ENCODE results near the gene KIAA0930. TPM values are rescaled to one million over a fixed set of nuclear protein-coding genes. Genes with fewer than 3 reads are reported as not detected.

Gene KIAA0930
- total RNA-seq, 3 donors from 2014 or later (not counting 1 experiment from before 2014, with no cell fraction given), result 32.6 to 39.1 (median 38.4) TPM

GRCh38 chr22:45208993-45209838, 31.5 kb downstream of the KIAA0930 start:
- H3K27me3 ChIP-seq (ENCODE audit: control insufficient read depth, insufficient read depth, low read length), result no peaks in the 10 kb centered on the region
- Mint-ChIP-seq H3K4me1 (peaks cover 6 to 7% of the 10 kb centered on the region in 2 donors), H3K4me3 (no peak overlapping the region), H3K27me3 (ENCODE audit: low read depth in 2 of 2) (no peaks in the 10 kb centered on the region), H3K36me3 (no peaks in the 10 kb centered on the region), H3K27ac (no peak overlapping the region), H3K9me3 (no peaks in the 10 kb centered on the region)
- intact Hi-C loops (cut with micrococcal nuclease), result no loop called here
- ATAC-seq (peak in 2 of 3 donors; percentile 21 to 24), DNase-seq (peak; percentile 30 to 47)
- H3K36me3 ChIP-seq (ENCODE audit: control insufficient read depth, insufficient read depth, low read length), result peaks cover 22% of the 10 kb centered on the region
- WGBS (ENCODE audit: insufficient coverage), result 90% methylated on average over 29 of the region's 29 CpGs
- H3K4me3 ChIP-seq (ENCODE audit: low read length), result no peak overlapping the region
- no peak overlapping the region for H3K27ac ChIP-seq (ENCODE audit: low read length)
- TF ChIP-seq, protein P1, sequence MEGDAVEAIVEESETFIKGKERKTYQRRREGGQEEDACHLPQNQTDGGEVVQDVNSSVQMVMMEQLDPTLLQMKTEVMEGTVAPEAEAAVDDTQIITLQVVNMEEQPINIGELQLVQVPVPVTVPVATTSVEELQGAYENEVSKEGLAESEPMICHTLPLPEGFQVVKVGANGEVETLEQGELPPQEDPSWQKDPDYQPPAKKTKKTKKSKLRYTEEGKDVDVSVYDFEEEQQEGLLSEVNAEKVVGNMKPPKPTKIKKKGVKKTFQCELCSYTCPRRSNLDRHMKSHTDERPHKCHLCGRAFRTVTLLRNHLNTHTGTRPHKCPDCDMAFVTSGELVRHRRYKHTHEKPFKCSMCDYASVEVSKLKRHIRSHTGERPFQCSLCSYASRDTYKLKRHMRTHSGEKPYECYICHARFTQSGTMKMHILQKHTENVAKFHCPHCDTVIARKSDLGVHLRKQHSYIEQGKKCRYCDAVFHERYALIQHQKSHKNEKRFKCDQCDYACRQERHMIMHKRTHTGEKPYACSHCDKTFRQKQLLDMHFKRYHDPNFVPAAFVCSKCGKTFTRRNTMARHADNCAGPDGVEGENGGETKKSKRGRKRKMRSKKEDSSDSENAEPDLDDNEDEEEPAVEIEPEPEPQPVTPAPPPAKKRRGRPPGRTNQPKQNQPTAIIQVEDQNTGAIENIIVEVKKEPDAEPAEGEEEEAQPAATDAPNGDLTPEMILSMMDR (IDR thresholded peaks at IDR 0.05), result peak; percentile 55
- H3K9me3 ChIP-seq (ENCODE audit: control insufficient read depth, insufficient read depth, low read length), result no peaks in the 10 kb centered on the region
- peaks cover 6% of the 10 kb centered on the region for H3K4me1 ChIP-seq (ENCODE audit: control insufficient read depth, insufficient read depth, low read length)

- H3K27ac ChIP-seq (ENCODE audit: low read length), result no peak overlapping the region
- Mint-ChIP-seq H3K27ac (no peak overlapping the region), H3K36me3 (no peaks in the 10 kb centered on the region), H3K4me1 (peaks cover 6% of the 10 kb centered on the region in 2 donors), H3K9me3 (no peaks in the 10 kb centered on the region), H3K4me3 (no peak overlapping the region), H3K27me3 (ENCODE audit: low read depth in 2 of 2) (no peaks in the 10 kb centered on the region)
- intact Hi-C loops (cut with micrococcal nuclease), result no loop called here
- peaks cover 27% of the 10 kb centered on the region for H3K36me3 ChIP-seq (ENCODE audit: control insufficient read depth, insufficient read depth, low read length)
- 85% methylated on average over 10 of the region's 10 CpGs for WGBS (ENCODE audit: insufficient coverage)
- no peaks in the 10 kb centered on the region for H3K9me3 ChIP-seq (ENCODE audit: control insufficient read depth, insufficient read depth, low read length)
- no peak overlapping the region for H3K4me3 ChIP-seq (ENCODE audit: low read length)
- TF ChIP-seq, protein P1 (IDR thresholded peaks at IDR 0.05), result no peak
- ATAC-seq (no peak), DNase-seq (no peak)
- H3K27me3 ChIP-seq (ENCODE audit: control insufficient read depth, insufficient read depth, low read length), result no peaks in the 10 kb centered on the region
- peaks cover 6% of the 10 kb centered on the region for H3K4me1 ChIP-seq (ENCODE audit: control insufficient read depth, insufficient read depth, low read length)
These were observed 32.0 kb downstream of the KIAA0930 start for GRCh38 chr22:45208696-45208992.

- Mint-ChIP-seq H3K27me3 (ENCODE audit: low read depth in 2 of 2) (no peaks in the 10 kb centered on the region), H3K4me3 (no peak overlapping the region), H3K36me3 (no peaks in the 10 kb centered on the region), H3K9me3 (no peaks in the 10 kb centered on the region), H3K4me1 (peaks cover under 1 to 6% of the 10 kb centered on the region in 2 donors), H3K27ac (no peak overlapping the region)
- Histone ChIP-seq H3K36me3 (ENCODE audit: control insufficient read depth, insufficient read depth, low read length) (peaks cover 29% of the 10 kb centered on the region), H3K9me3 (ENCODE audit: control insufficient read depth, insufficient read depth, low read length) (no peaks in the 10 kb centered on the region), H3K4me1 (ENCODE audit: control insufficient read depth, insufficient read depth, low read length) (peaks cover 3% of the 10 kb centered on the region), H3K27me3 (ENCODE audit: control insufficient read depth, insufficient read depth, low read length) (no peaks in the 10 kb centered on the region), H3K4me3 (ENCODE audit: low read length) (no peak overlapping the region), H3K27ac (ENCODE audit: low read length) (no peak overlapping the region)
- DNase-seq (no peak), ATAC-seq (no peak)
- intact Hi-C loops (cut with micrococcal nuclease), result no loop called here
- 93% methylated on average over 24 of the region's 24 CpGs for WGBS (ENCODE audit: insufficient coverage)
- TF ChIP-seq, protein P1 (IDR thresholded peaks at IDR 0.05), result no peak
These were observed 32.6 kb downstream of the KIAA0930 start for GRCh38 chr22:45207981-45208664.

All from natural killer cell (primary cell).